PC-3 (cell line): ENCODE data around the gene PTPRN2.

Experiments
- EZH2 ChIP-seq: fragments of 300-600 bp; sonication (generic); IDR thresholded peaks from one replicate; pipeline ENCODE4 v1.6.1; 2017; ENCODE audit warnings: antibody characterized with exemption, mild to moderate bottlenecking, low read length; ENCODE audit not compliant: unreplicated experiment
- EZH2phosphoT487 ChIP-seq: fragments of 300-600 bp; sonication (generic); IDR thresholded peaks from 2 replicates; pipeline ENCODE4 v1.6.1; 2018; ENCODE audit warnings: mild to moderate bottlenecking, antibody characterized with exemption, low read length, borderline replicate concordance
- TF ChIP-seq, protein P1 (sequence below): fragments of 300-600 bp; sonication (generic); conservative IDR thresholded peaks from 2 replicates; pipeline ENCODE4 v1.5.1; 2017; ENCODE audit warnings: antibody characterized with exemption, low read depth, mild to moderate bottlenecking, low read length

DNA sequence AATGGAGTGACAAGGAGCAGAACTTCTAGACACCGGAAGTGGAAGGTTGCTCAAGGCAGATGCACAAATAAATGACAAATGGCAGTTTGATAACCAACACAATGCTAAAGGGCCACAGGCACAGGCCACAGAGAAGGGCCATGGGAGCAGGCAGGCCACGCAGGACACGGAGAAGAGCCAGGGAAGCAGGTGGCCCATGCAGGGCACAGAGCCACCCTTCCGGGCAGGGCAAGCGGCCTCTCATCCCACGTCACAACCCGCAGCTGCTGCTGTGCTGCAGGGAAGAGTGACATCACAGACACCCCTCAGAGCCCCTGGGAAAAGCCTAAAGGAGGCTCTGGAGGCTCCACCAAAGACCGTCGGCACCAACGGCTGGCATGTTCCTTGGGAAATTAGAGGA is 328.5 kb downstream of the PTPRN2 start:
- TF ChIP-seq EZH2phosphoT487 (no peak), EZH2 (no peak)
- TF ChIP-seq, protein P1, sequence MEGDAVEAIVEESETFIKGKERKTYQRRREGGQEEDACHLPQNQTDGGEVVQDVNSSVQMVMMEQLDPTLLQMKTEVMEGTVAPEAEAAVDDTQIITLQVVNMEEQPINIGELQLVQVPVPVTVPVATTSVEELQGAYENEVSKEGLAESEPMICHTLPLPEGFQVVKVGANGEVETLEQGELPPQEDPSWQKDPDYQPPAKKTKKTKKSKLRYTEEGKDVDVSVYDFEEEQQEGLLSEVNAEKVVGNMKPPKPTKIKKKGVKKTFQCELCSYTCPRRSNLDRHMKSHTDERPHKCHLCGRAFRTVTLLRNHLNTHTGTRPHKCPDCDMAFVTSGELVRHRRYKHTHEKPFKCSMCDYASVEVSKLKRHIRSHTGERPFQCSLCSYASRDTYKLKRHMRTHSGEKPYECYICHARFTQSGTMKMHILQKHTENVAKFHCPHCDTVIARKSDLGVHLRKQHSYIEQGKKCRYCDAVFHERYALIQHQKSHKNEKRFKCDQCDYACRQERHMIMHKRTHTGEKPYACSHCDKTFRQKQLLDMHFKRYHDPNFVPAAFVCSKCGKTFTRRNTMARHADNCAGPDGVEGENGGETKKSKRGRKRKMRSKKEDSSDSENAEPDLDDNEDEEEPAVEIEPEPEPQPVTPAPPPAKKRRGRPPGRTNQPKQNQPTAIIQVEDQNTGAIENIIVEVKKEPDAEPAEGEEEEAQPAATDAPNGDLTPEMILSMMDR, result no peak
